Heart left ventricle (tissue), 16 donors: ENCODE measurements around the gene DHPS. TPM values are rescaled to one million over a fixed set of nuclear protein-coding genes. Genes with fewer than 3 reads are reported as not detected.

ENCODE experiments used
- ATAC-seq, 4 donors: fragments of 200-7000 bp; cut with Tn5 transposase; one replicate each; pipeline ENCODE4 v1.9.1; 2020 to 2022; ENCODE audit warnings: moderate library complexity in 4 of 4, mild to moderate bottlenecking in 3 of 4, moderate number of reproducible peaks in 1 of 4
- DNase-seq, 5 donors: peaks; one replicate each; pipeline ENCODE4 v3.0.0-alpha.2; 2020
- H3K27ac ChIP-seq, 12 donors: fragments of 200-600 bp; sonication (generic) in 4 of 12; one replicate each; pipeline versions ENCODE4 v1.5.0 to v1.8.0; 2016 to 2022; ENCODE audit warnings: mild to moderate bottlenecking in 2 of 12
- H3K27me3 ChIP-seq, 9 donors: fragments of 200-600 bp; sonication (generic) in 2 of 9; one replicate each; pipeline versions ENCODE4 v1.5.1 to v1.8.0; 2016 to 2022; ENCODE audit warnings: mild to moderate bottlenecking in 3 of 9
- H3K36me3 ChIP-seq, 9 donors: fragments of 200-600 bp; sonication (generic) in 2 of 9; one replicate each; pipeline versions ENCODE4 v1.5.0 to v1.8.0; 2018 to 2022; ENCODE audit warnings: mild to moderate bottlenecking in 2 of 9
- H3K4me1 ChIP-seq, 12 donors: fragments of 200-600 bp; sonication (generic) in 4 of 12; one replicate each; pipeline versions ENCODE4 v1.5.0 to v1.8.0; 2016 to 2022; ENCODE audit warnings: mild to moderate bottlenecking in 3 of 12
- H3K4me3 ChIP-seq, 12 donors: fragments of 200-600 bp; sonication (generic) in 4 of 12; one replicate each; pipeline versions ENCODE4 v1.5.0 to v1.8.0; 2017 to 2022; ENCODE audit warnings: mild to moderate bottlenecking in 9 of 12, moderate library complexity in 4 of 12
- H3K9me3 ChIP-seq, 12 donors: fragments of 200-600 bp; sonication (generic) in 4 of 12; one replicate each; pipeline versions ENCODE4 v1.5.0 to v1.8.0; 2016 to 2022; ENCODE audit warnings: mild to moderate bottlenecking in 1 of 12
- CTCF ChIP-seq, 12 donors: fragments of 200-600 bp; sonication (generic) in 4 of 12; IDR thresholded peaks; one replicate each; pipeline versions ENCODE4 v1.5.0 to v1.8.0; 2018 to 2022; ENCODE audit warnings: antibody characterized with exemption in 12 of 12, mild to moderate bottlenecking in 5 of 12
- POLR2A ChIP-seq, 2 donors: fragments of 450-650 bp; IDR thresholded peaks; one replicate each; pipeline ENCODE4 v1.6.1; 2017; ENCODE audit warnings: antibody characterized with exemption in 2 of 2, mild to moderate bottlenecking in 2 of 2, moderate library complexity in 2 of 2
- WGBS, 4 donors: extraction: QIAGEN DNeasy Blood & Tissue Kit in 2 of 4; methylation state at CpG; one replicate each; pipeline versions ENCODE4 v1.1.5 to v1.1.7; 2013 to 2018; 5-methylcytosine and 5-hydroxymethylcytosine counted together
- intact Hi-C, 10 donors: fragments of 100-400 bp; cut with DNase I; formaldehyde crosslinking; loops; one replicate each; pipeline versions ENCODE4 v1.11.1 to v1.14.2; 2022
- polyA plus RNA-seq, 2 donors: library from polyadenylated mRNA; stranded (reverse); fragments of 200-250 nt; gene quantifications; one replicate each; pipeline ENCODE4 v1.2.3, GENCODE V29; 2013
- total RNA-seq, 9 donors: library from RNA; depleted of rRNA in 2 of 9; stranded (reverse); fragments of >200 nt in 2 of 9; fragmentation: NEBNext Ultra II Directional in 3 of 9; extraction: Animal tissue kit (Norgen Biotek cat#: 25700) in 3 of 9; gene quantifications; one replicate each; pipeline versions ENCODE4 v1.1.0 to v1.2.4, GENCODE V29; 2016 to 2023
- donor health status: ischemic (EF 13 %, LVEDD 7.1; RV severe dilation, severe dysfunction).
- donor health status: healthy with polysubstance abuse.
- donor health status: DM: no; HTN: yes; CAD: no.
- donor health status: DM: no; HTN: no; CAD: no.
- donor health status: ischemic (EF 25% LVEDD 6.9; RV normal size, moderate dysfunction).
- donor health status: ischemic (EF 25% LVEDD 5.7; RV mildly dilated, moderate dysfunction).
- donor health status: healthy.
- donor health status: DM: yes; HTN: yes; CAD: no.
- donor health status: ischemic (EF 35%, LVEDD 5.7; RV mildly dilated, moderate dysfunction).
- donor health status: nonischemic (EF 11% LVEDD 7.7; RV severe dilation, severe dysfunction).
- donor health status: DM: yes; HTN: yes; CAD: no.
- donor health status: PGD.
- donor health status: ischemic (EF 29% LVEDD 5.4; RV normal size, mild dysfunction).
- donor health status: nonischemic (EF 23%, LVEDD 6.1; RV moderate dilation, normal function).

Gene DHPS
- total and polyA plus RNA-seq, 11 donors, result 47.6 to 121 (median 55.9) TPM

- no peaks in the 10 kb centered on the region for H3K4me1 ChIP-seq
- no peaks in the 10 kb centered on the region for H3K9me3 ChIP-seq
- no peak for ATAC-seq
- DNase-seq, result no peak
- TF ChIP-seq CTCF (IDR thresholded peaks at IDR 0.05) (no peak), POLR2A (IDR thresholded peaks at IDR 0.05) (no peak)
- H3K4me3 ChIP-seq, result no peak overlapping the region
- no peaks in the 10 kb centered on the region for H3K27me3 ChIP-seq
- peaks cover 0 to 100% (median 98%) of the 10 kb centered on the region in 9 donors for H3K36me3 ChIP-seq
- intact Hi-C loops, result no loop called here
- H3K27ac ChIP-seq, result no peak overlapping the region
- 91 to 96% (median 94%) methylated on average over 27 to 29 of the region's 29 CpGs for WGBS, 4 donors
Measured at GRCh38 chr19:12705654-12706331, 24.1 kb upstream of the DHPS start.

GRCh38 chr19:12705169-12705568, 23.5 kb upstream of the DHPS start:
- no peaks in the 10 kb centered on the region for H3K27me3 ChIP-seq
- no peaks in the 10 kb centered on the region for H3K9me3 ChIP-seq
- H3K36me3 ChIP-seq, result peaks cover 0 to 100% (median 98%) of the 10 kb centered on the region in 9 donors
- no peak overlapping the region for H3K27ac ChIP-seq
- H3K4me3 ChIP-seq, result no peak overlapping the region
- TF ChIP-seq CTCF (IDR thresholded peaks at IDR 0.05) (no peak), POLR2A (IDR thresholded peaks at IDR 0.05) (no peak)
- DNase-seq, result no peak
- WGBS, 4 donors, result 93 to 96% (median 94%) methylated on average over 11 to 13 of the region's 13 CpGs
- no peaks in the 10 kb centered on the region for H3K4me1 ChIP-seq
- intact Hi-C loops, result no loop called here
- ATAC-seq, result no peak

- H3K4me3 ChIP-seq, result no peak overlapping the region
- H3K4me1 ChIP-seq, result no peaks in the 10 kb centered on the region
- no peaks in the 10 kb centered on the region for H3K9me3 ChIP-seq
- no peaks in the 10 kb centered on the region for H3K27me3 ChIP-seq
- DNase-seq (no peak), ATAC-seq (no peak)
- intact Hi-C loops, result no loop called here
- H3K36me3 ChIP-seq, result peaks cover 0 to 98% (median 90%) of the 10 kb centered on the region in 9 donors
- 56 to 72% (median 62%) methylated on average over 9 of the region's 9 CpGs for WGBS, 4 donors
- no peak overlapping the region for H3K27ac ChIP-seq
- TF ChIP-seq POLR2A (IDR thresholded peaks at IDR 0.05) (no peak), CTCF (IDR thresholded peaks at IDR 0.05) (no peak)
Measured at GRCh38 chr19:12703046-12703445, 21.4 kb upstream of the DHPS start.

GRCh38 chr19:12701596-12702282, 20.1 kb upstream of the DHPS start:
- peaks cover 0 to 7% (median 4%) of the 10 kb centered on the region in 12 donors for H3K4me1 ChIP-seq
- no peak overlapping the region for H3K27ac ChIP-seq
- WGBS, 4 donors, result 90 to 92% (median 91%) methylated on average over 22 to 33 of the region's 33 CpGs
- no peaks in the 10 kb centered on the region for H3K9me3 ChIP-seq
- no peak overlapping the region for H3K4me3 ChIP-seq
- no peaks in the 10 kb centered on the region for H3K27me3 ChIP-seq
- no peak for DNase-seq
- no peak for ATAC-seq
- H3K36me3 ChIP-seq, result peaks cover 0 to 88% (median 78%) of the 10 kb centered on the region in 9 donors
- TF ChIP-seq POLR2A (IDR thresholded peaks at IDR 0.05) (no peak), CTCF (IDR thresholded peaks at IDR 0.05) (no peak)
- intact Hi-C loops, result no loop called here
